ENCODE results near the gene FBRSL1. TPM values are rescaled to one million over a fixed set of nuclear protein-coding genes. Genes with fewer than 3 reads are reported as not detected.
A peak's percentile ranks its signal among the peaks of the same experiment; 100 is the strongest.

FBRSL1 gene
- total and polyA plus RNA-seq, 8 donors = 31.1 to 62.5 (median 44.2) TPM

- 84 to 88% methylated on average over 23 of the region's 23 CpGs for WGBS, 2 donors
- no peaks in the 10 kb centered on the region for H3K4me1 ChIP-seq
- no peak for FAIRE-seq
- H3K4me3 ChIP-seq = no peak overlapping the region
- TF ChIP-seq CTCF (IDR thresholded peaks at IDR 0.05) = no peak
- peak in 1 of 6 donors; percentile 49 for DNase-seq
- no peaks in the 10 kb centered on the region for H3K36me3 ChIP-seq
- no peaks in the 10 kb centered on the region for H3K9me3 ChIP-seq
- H3K27ac ChIP-seq = no peak overlapping the region
- no peak for ATAC-seq
- H3K27me3 ChIP-seq = no peaks in the 10 kb centered on the region
- intact Hi-C loops (cut with DNase I) = no loop called here
Observed at GRCh38 chr12:132447731-132448462, 42.1 kb upstream of the FBRSL1 start.

- 86 to 87% methylated on average over 10 of the region's 10 CpGs for WGBS, 2 donors
- no peak overlapping the region for H3K27ac ChIP-seq
- H3K9me3 ChIP-seq = no peaks in the 10 kb centered on the region
- H3K4me1 ChIP-seq = no peaks in the 10 kb centered on the region
- DNase-seq = no peak
- TF ChIP-seq CTCF (IDR thresholded peaks at IDR 0.05) = no peak
- intact Hi-C loops (cut with DNase I) = no loop called here
- FAIRE-seq = no peak
- H3K27me3 ChIP-seq = no peaks in the 10 kb centered on the region
- no peak for ATAC-seq
- H3K36me3 ChIP-seq = no peaks in the 10 kb centered on the region
- H3K4me3 ChIP-seq = no peak overlapping the region
Observed at GRCh38 chr12:132448463-132448820, 41.5 kb upstream of the FBRSL1 start.

DNA sequence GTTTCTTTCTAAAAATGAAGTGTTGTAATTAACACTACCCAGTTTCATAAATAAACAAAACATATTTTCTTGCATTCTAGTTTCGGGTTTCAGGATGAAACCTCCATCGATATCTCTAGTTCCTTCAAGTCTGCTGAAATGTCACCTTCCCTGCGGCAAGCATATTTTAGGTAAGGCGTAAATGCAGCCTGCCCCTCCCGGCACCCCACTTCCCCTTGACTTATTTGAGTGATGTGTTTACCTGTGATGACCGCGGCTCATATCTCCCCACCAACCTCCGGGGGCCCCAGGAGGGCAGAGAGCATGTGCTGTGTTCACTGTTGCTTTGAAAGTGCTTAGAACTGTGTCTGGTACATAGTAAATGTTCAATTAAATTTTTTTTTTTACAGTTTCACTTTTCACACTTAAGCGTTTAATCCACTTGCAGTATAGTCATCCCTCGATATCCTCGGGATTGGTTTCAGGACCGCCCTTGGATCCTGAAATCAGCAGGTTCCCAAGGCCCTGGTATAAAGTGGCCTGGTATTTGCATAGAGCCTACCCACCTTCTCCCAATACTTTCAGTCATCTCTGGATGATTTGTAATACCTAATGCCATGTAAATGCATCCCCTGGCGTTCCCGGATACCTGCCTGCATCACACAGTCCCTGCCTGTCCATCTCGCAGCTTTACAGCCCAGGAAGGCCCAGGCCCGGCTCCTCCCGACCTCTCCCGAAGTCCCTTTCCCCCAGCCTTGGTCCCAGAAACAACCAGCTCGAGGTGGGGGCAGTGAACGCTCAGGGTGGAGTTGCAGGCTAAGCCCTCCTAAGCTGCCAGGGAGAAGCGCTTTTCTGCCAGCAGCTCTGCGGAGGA lies 40.2 kb upstream of the FBRSL1 start:
- WGBS, 2 donors = 62 to 63% methylated on average over 22 of the region's 22 CpGs
- Histone ChIP-seq H3K27ac (no peak overlapping the region), H3K9me3 (no peaks in the 10 kb centered on the region), H3K4me3 (no peak overlapping the region), H3K27me3 (no peaks in the 10 kb centered on the region), H3K4me1 (no peaks in the 10 kb centered on the region), H3K36me3 (no peaks in the 10 kb centered on the region)
- intact Hi-C loops (cut with DNase I) = no loop called here
- no peak for TF ChIP-seq CTCF (IDR thresholded peaks at IDR 0.05)
- ATAC-seq (no peak), FAIRE-seq (no peak), DNase-seq (peak in 1 of 6 donors; percentile 48)

DNA sequence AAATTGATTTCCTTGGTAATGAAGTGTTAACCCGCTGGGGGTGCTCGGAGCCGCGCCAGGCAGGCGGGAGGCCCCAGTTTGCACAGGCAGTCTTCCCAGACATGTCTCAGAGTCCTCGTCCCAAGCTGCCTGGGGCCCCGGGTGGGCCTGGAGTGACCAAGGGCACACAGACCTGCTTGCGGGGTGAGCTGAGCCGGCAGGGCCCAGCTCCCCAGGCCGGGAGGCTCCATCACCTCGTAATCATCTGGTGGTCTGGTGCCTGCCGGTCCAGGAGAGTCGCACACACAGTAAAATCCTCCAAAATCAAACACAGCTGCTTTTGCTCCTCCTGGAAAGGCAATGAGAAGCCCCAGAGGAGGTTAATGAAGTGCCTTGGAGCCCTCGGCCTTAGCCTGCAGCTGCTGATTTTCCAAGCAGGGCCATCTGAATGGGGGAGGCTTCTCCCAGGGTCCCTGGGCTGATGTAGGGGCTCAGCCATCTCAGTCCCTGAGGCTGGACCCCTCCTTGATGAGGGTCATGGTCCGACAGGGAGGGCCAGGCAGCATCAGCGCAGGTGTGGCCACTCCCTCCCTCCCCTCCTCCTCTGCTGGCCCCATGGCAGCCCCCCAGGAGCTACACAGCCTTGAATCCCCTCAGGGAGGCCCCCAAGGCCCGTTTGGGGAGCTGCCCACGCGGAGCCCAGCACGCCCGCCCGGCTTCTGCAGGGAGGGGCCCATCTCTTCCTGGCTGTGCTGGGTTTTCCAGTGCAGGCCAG lies 39.4 kb upstream of the FBRSL1 start:
- Histone ChIP-seq H3K27me3 (no peaks in the 10 kb centered on the region), H3K4me3 (no peak overlapping the region), H3K27ac (no peak overlapping the region), H3K4me1 (no peaks in the 10 kb centered on the region), H3K9me3 (no peaks in the 10 kb centered on the region), H3K36me3 (no peaks in the 10 kb centered on the region)
- WGBS, 2 donors = 46 to 55% methylated on average over 22 of the region's 22 CpGs
- intact Hi-C loops (cut with DNase I) = no loop called here
- peak in 3 of 4 donors; percentile 7 to 51 (median 17) for ATAC-seq
- TF ChIP-seq CTCF (IDR thresholded peaks at IDR 0.05) = no peak
- peak in 3 of 6 donors; percentile 33 to 68 (median 58) for DNase-seq
- FAIRE-seq = no peak

Measured in pancreas (tissue), 10 donors.